Measurements from ENCODE around the gene RGS12.

RGS12 gene

GRCh38 chr4:3247399-3248177 is 45.2 kb upstream of the RGS12 start:
- TF ChIP-seq CTCF (IDR thresholded peaks at IDR 0.05) = no peak

- no peak for TF ChIP-seq CTCF (IDR thresholded peaks at IDR 0.05)
These were observed 44.7 kb upstream of the RGS12 start for GRCh38 chr4:3248178-3248480.

GRCh38 chr4:3248811-3249661 is 43.8 kb upstream of the RGS12 start, which contains the start of gene MSANTD1:
Gene MSANTD1, plus strand, starts transcription at chr4:3249159. Its CDS starts 64 bp downstream, at chr4:3249223.
- TF ChIP-seq CTCF (IDR thresholded peaks at IDR 0.05) = no peak

GRCh38 chr4:3249711-3250437 is 42.9 kb upstream of the RGS12 start:
- no peak for TF ChIP-seq CTCF (IDR thresholded peaks at IDR 0.05)

GRCh38 chr4:3250438-3250955 is 42.3 kb upstream of the RGS12 start:
- no peak for TF ChIP-seq CTCF (IDR thresholded peaks at IDR 0.05)

- no peak for TF ChIP-seq CTCF (IDR thresholded peaks at IDR 0.05)
These were observed 41.7 kb upstream of the RGS12 start for GRCh38 chr4:3250956-3251690.

Measured in LNCAP (cell line).